IMR-90 (cell line): ENCODE measurements around the gene DNM3. TPM values are rescaled to one million over a fixed set of nuclear protein-coding genes. Genes with fewer than 3 reads are reported as not detected.

Source experiments
- ATAC-seq: fragments of 200-7000 bp; cut with Tn5 transposase; 2 replicates; pipeline ENCODE4 v1.9.1; 2020; ENCODE audit warnings: low read depth, mild to moderate bottlenecking, moderate library complexity
- BruUV-seq: library from RNA; stranded (reverse); fragments of 400-500 nt; replicated peaks from 2 replicates; lab custom pipeline; 2021; lab: Mats Ljungman, UMichigan
- CTCF ChIA-PET: fragments of 300-600 bp; formaldehyde crosslinking; extraction: SDS; loops from one replicate; lab custom pipeline; 2021; ENCODE audit warnings: antibody characterized with exemption; lab: Yijun Ruan, JAX
- POLR2A ChIA-PET: fragments of 300-600 bp; sonication (Branson Sonifier 250); formaldehyde crosslinking; loops from one replicate; lab custom pipeline; 2022; ENCODE audit warnings: antibody characterized with exemption; ENCODE audit not compliant: unreplicated experiment; lab: Charles Lee
- DNase-seq: peaks from one replicate; pipeline ENCODE4 v3.0.0; 2013
- H2AFZ ChIP-seq: replicated peaks from 2 replicates; pipeline ENCODE3; 2013; ENCODE audit warnings: low read length, mild to moderate bottlenecking; ENCODE audit not compliant: poor library complexity
- H2AK5ac ChIP-seq: 2 replicates; pipeline ENCODE4 v1.6.1; 2013; ENCODE audit warnings: low read depth, low read length, inconsistent platforms
- H2AK9ac ChIP-seq: replicated peaks from 2 replicates; pipeline ENCODE3; 2013; ENCODE audit warnings: mild to moderate bottlenecking, low read depth, low read length, moderate library complexity; ENCODE audit not compliant: poor library complexity
- H2BK120ac ChIP-seq: 2 replicates; pipeline ENCODE4 v1.6.1; 2013; ENCODE audit warnings: low read depth, low read length, inconsistent platforms
- H2BK15ac ChIP-seq: 3 replicates; pipeline ENCODE4 v1.6.1; 2013; ENCODE audit warnings: low read depth, low read length, inconsistent platforms
- H2BK20ac ChIP-seq: 2 replicates; pipeline ENCODE4 v1.6.1; 2013; ENCODE audit warnings: low read depth, mild to moderate bottlenecking, inconsistent platforms, low read length, moderate library complexity
- H2BK5ac ChIP-seq: 2 replicates; pipeline ENCODE4 v1.6.1; 2013; ENCODE audit warnings: mild to moderate bottlenecking, low read depth, low read length, inconsistent platforms; ENCODE audit not compliant: poor library complexity, severe bottlenecking
- H3K14ac ChIP-seq: replicated peaks from 2 replicates; pipeline ENCODE4 v1.6.1; 2013; ENCODE audit warnings: low read depth, low read length, inconsistent platforms
- H3K18ac ChIP-seq: 2 replicates; pipeline ENCODE4 v1.6.1; 2013; ENCODE audit warnings: low read depth, low read length, control low read depth
- H3K23ac ChIP-seq: 2 replicates; pipeline ENCODE4 v1.6.1; 2013; ENCODE audit warnings: low read depth, low read length, inconsistent platforms
- H3K27ac ChIP-seq: 2 replicates; pipeline ENCODE4 v1.5.1; 2013; ENCODE audit warnings: mild to moderate bottlenecking, control low read depth, low read length; ENCODE audit not compliant: insufficient read depth
- H3K27me3 ChIP-seq: 2 replicates; pipeline ENCODE4 v1.6.1; 2013; ENCODE audit warnings: low read length; ENCODE audit not compliant: control insufficient read depth, insufficient read depth
- H3K36me3 ChIP-seq: 2 replicates; pipeline ENCODE4 v1.6.1; 2013; ENCODE audit warnings: low read length, mixed read lengths; ENCODE audit not compliant: control insufficient read depth, insufficient read depth
- H3K4ac ChIP-seq: 2 replicates; pipeline ENCODE4 v1.6.1; 2013; ENCODE audit warnings: low read depth, low read length, inconsistent platforms
- H3K4me1 ChIP-seq: 2 replicates; pipeline ENCODE4 v1.6.1; 2013; ENCODE audit warnings: low read length, mixed read lengths; ENCODE audit not compliant: control insufficient read depth, insufficient read depth
- H3K4me2 ChIP-seq: 2 replicates; pipeline ENCODE4 v1.6.1; 2013; ENCODE audit warnings: low read depth, mild to moderate bottlenecking, control low read depth, low read length, moderate library complexity
- H3K4me3 ChIP-seq: 2 replicates; pipeline ENCODE4 v1.5.1; 2013; ENCODE audit warnings: low read depth, mild to moderate bottlenecking, control low read depth, low read length, moderate library complexity; ENCODE audit not compliant: insufficient read depth
- H3K56ac ChIP-seq: 2 replicates; pipeline ENCODE4 v1.6.1; 2013; ENCODE audit warnings: low read length, inconsistent platforms; ENCODE audit not compliant: insufficient read depth; ENCODE audit errors: extremely low read depth
- H3K79me1 ChIP-seq, 2 experiments: 2 replicates each; pipeline ENCODE4 v1.6.1; 2013; ENCODE audit warnings: low read length in 2 of 2, inconsistent platforms in 1 of 2, low read depth in 1 of 2
- H3K9ac ChIP-seq: 2 replicates; pipeline ENCODE4 v1.6.1; 2013; ENCODE audit warnings: low read depth, low read length, control low read depth
- H3K9me1 ChIP-seq: 2 replicates; pipeline ENCODE4 v1.6.1; 2013; ENCODE audit warnings: low read length, inconsistent platforms; ENCODE audit not compliant: insufficient read depth
- H3K9me3 ChIP-seq: 2 replicates; pipeline ENCODE4 v1.6.1; 2013; ENCODE audit warnings: low read length; ENCODE audit not compliant: control insufficient read depth, insufficient read depth
- H4K20me1 ChIP-seq: 2 replicates; pipeline ENCODE4 v1.6.1; 2013; ENCODE audit warnings: low read length, inconsistent platforms; ENCODE audit not compliant: insufficient read depth
- H4K5ac ChIP-seq: 2 replicates; pipeline ENCODE4 v1.6.1; 2013; ENCODE audit warnings: mild to moderate bottlenecking, low read depth, low read length, control low read depth
- H4K8ac ChIP-seq, 2 experiments: 2 replicates each; pipeline ENCODE4 v1.6.1; 2013; ENCODE audit warnings: low read depth in 2 of 2, low read length in 2 of 2, control low read depth in 1 of 2, inconsistent platforms in 1 of 2
- H4K91ac ChIP-seq: 2 replicates; pipeline ENCODE4 v1.6.1; 2013; ENCODE audit warnings: low read depth, low read length, inconsistent platforms; ENCODE audit not compliant: insufficient read depth
- BHLHE40 ChIP-seq: fragments of 150-350 bp; IDR thresholded peaks from 2 replicates; pipeline ENCODE4 v1.6.1; 2016; ENCODE audit warnings: mild to moderate bottlenecking, low read depth, low read length
- CTCF ChIP-seq: conservative IDR thresholded peaks from 2 replicates; pipeline ENCODE4 v1.5.1; 2012; ENCODE audit warnings: mild to moderate bottlenecking, low read depth, low read length, improper control_type of control experiment
- FOS ChIP-seq: fragments of 150-350 bp; IDR thresholded peaks from 2 replicates; pipeline ENCODE4 v1.6.1; 2016; ENCODE audit warnings: low read depth, low read length
- MAFK ChIP-seq: IDR thresholded peaks from 2 replicates; pipeline ENCODE4 v1.6.1; 2012; ENCODE audit warnings: low read depth, low read length, improper control_type of control experiment
- USF2 ChIP-seq: fragments of 150-350 bp; IDR thresholded peaks from 2 replicates; pipeline ENCODE4 v1.6.1; 2017; ENCODE audit warnings: mild to moderate bottlenecking, antibody characterized with exemption, low read length, low read depth
- WGBS, 2 experiments: methylation state at CpG; one replicate each; pipeline versions ENCODE4 v1.1.5 to v1.1.7; 2013; ENCODE audit warnings: missing lambda C conversion rate in 2 of 2; ENCODE audit not compliant: insufficient read length in 1 of 2; ENCODE audit errors: extremely low coverage in 2 of 2; 5-methylcytosine and 5-hydroxymethylcytosine counted together
- dilution Hi-C: fragments of 300-500 bp; cut with HindIII; formaldehyde crosslinking; loops from one replicate; pipeline ENCODE4 v1.14.3; 2018; ENCODE audit warnings: low sequenced_read_pairs; ENCODE audit not compliant: unreplicated experiment
- in situ Hi-C: fragments of 300-500 bp; cut with MboI; formaldehyde crosslinking; loops from 3 replicates; pipeline ENCODE4 v1.14.3; 2019; ENCODE audit warnings: low sequenced_read_pairs, inconsistent platforms, mixed read lengths
- intact Hi-C: fragments of 100-400 bp; cut with micrococcal nuclease; formaldehyde crosslinking; loops from 2 replicates; pipeline ENCODE4 v1.10.0; 2022
- polyA plus RNA-seq, 3 experiments: library from polyadenylated mRNA; depleted of rRNA; stranded (reverse); fragments of >200 nt; gene quantifications; 2 replicates each; pipeline ENCODE4 v1.2.3, GENCODE V29; 2012; ENCODE audit warnings: low replicate concordance in 1 of 3
- total RNA-seq: library from RNA; depleted of rRNA; stranded (reverse); fragments of >200 nt; gene quantifications from 2 replicates; pipeline ENCODE4 v1.2.3, GENCODE V29; 2012

DNM3 gene
- total and polyA plus RNA-seq, 2 of the 4 experiments (the other 2 are of a cell fraction) = 0.36 TPM

- Histone ChIP-seq H3K79me1 (no peaks in the 10 kb centered on the region), H3K4ac (no peak overlapping the region), H3K9me3 (no peaks in the 10 kb centered on the region), H3K4me1 (no peaks in the 10 kb centered on the region), H4K5ac (no peak overlapping the region), H2AFZ (no peak overlapping the region), H3K4me3 (no peak overlapping the region), H2BK20ac (no peak overlapping the region), H3K27ac (no peak overlapping the region), H3K36me3 (no peaks in the 10 kb centered on the region), H3K4me2 (no peak overlapping the region), H4K8ac (no peak overlapping the region), H3K27me3 (peaks cover 2% of the 10 kb centered on the region; the same call in 1 of the 2 replicates), H3K18ac (no peak overlapping the region), H3K9ac (no peak overlapping the region), H3K14ac (no peak overlapping the region), H4K91ac (no peak overlapping the region), H3K56ac (no peak overlapping the region), H2BK5ac (no peak overlapping the region), H2BK120ac (no peak overlapping the region), H3K9me1 (no peaks in the 10 kb centered on the region), H2AK5ac (no peak overlapping the region), H3K23ac (no peak overlapping the region), H2BK15ac (no peak overlapping the region), H2AK9ac (no peak overlapping the region), H4K20me1 (no peaks in the 10 kb centered on the region)
- intact Hi-C loops (no loop called here), dilution Hi-C loops (no loop called here), in situ Hi-C loops (no loop called here)
- POLR2A ChIA-PET = no interaction called here
- ATAC-seq (no peak), DNase-seq (no peak)
- no TSS peak for BruUV-seq
- CTCF ChIA-PET = no interaction called here
- no CpG with 5 or more reads among the region's 4 CpGs for WGBS, 2 experiments
- TF ChIP-seq MAFK (no peak), BHLHE40 (no peak), CTCF (no peak), USF2 (no peak), FOS (no peak)
Observed at GRCh38 chr1:171954361-171954760, 113.1 kb downstream of the DNM3 start.
